Activated naive CD8-positive, alpha-beta T cell treated with anti-CD3 and anti-CD28 coated beads, Interleukin-2, amount 50 U/mL, for 24 hours (primary cell): Measurements from ENCODE around the gene CYB561.

Experiments used
- ATAC-seq: fragments of 150-1000 bp; cut with Tn5 transposase; one replicate; pipeline ENCODE4 v1.10.0; 2021
- DNase-seq: peaks from one replicate; pipeline ENCODE4 v3.0.0; 2021
- H3K27ac Mint-ChIP-seq: one replicate; pipeline ENCODE4 v1.8.0; 2021; ENCODE audit warnings: mild to moderate bottlenecking, mixed read lengths
- H3K27me3 Mint-ChIP-seq: one replicate; pipeline ENCODE4 v1.8.0; 2021; ENCODE audit warnings: mixed read lengths
- H3K36me3 Mint-ChIP-seq: one replicate; pipeline ENCODE4 v1.8.0; 2021; ENCODE audit warnings: low read depth, mixed read lengths
- H3K4me1 Mint-ChIP-seq: one replicate; pipeline ENCODE4 v1.8.0; 2021; ENCODE audit warnings: mixed read lengths
- H3K4me3 Mint-ChIP-seq: one replicate; pipeline ENCODE4 v1.8.0; 2021; ENCODE audit warnings: mild to moderate bottlenecking, moderate library complexity, mixed read lengths
- H3K9me3 Mint-ChIP-seq: one replicate; pipeline ENCODE4 v1.8.0; 2021; ENCODE audit warnings: mixed read lengths

Gene CYB561

DNA sequence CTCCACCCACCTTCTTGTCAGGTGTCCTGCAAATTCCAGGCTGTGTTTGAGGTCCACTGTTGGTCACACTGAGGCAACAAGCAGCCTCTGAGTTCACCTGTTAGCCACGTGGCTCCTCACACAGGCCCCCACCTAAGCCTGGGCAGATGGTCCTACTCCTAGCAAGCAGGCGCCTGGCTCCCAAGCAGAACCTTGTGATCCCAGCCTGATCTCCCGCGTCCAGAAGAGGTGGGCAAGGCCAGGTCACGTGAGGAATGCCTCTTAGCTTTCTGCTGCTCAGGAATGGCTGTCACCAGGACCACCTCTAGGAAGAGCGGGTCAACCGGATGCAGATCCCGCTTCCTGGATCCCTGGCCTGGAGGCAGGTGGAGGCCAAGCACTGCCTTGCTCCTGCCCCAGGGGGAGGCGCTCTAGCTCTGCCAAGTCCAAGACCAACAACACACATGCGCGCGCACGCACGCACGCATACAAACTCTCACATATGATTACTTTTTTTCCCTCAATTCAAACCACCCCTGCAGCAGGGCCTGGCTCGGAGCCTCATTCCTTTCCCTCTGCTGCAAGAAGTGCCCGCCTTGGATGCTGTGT, 9.5 kb downstream of the CYB561 start:
- H3K27ac Mint-ChIP-seq = no peak overlapping the region
- ATAC-seq (no peak), DNase-seq (no peak)
- no peaks in the 10 kb centered on the region for H3K27me3 Mint-ChIP-seq
- H3K4me1 Mint-ChIP-seq = peaks cover 34% of the 10 kb centered on the region
- H3K36me3 Mint-ChIP-seq = no peaks in the 10 kb centered on the region
- H3K9me3 Mint-ChIP-seq = no peaks in the 10 kb centered on the region
- no peak overlapping the region for H3K4me3 Mint-ChIP-seq

GRCh38 chr17:63435681-63436522, 10.2 kb downstream of the CYB561 start:
- no peaks in the 10 kb centered on the region for H3K36me3 Mint-ChIP-seq
- no peak overlapping the region for H3K27ac Mint-ChIP-seq
- no peaks in the 10 kb centered on the region for H3K27me3 Mint-ChIP-seq
- H3K4me3 Mint-ChIP-seq = no peak overlapping the region
- no peak for ATAC-seq
- no peaks in the 10 kb centered on the region for H3K9me3 Mint-ChIP-seq
- H3K4me1 Mint-ChIP-seq = peaks cover 34% of the 10 kb centered on the region
- DNase-seq = no peak

DNA sequence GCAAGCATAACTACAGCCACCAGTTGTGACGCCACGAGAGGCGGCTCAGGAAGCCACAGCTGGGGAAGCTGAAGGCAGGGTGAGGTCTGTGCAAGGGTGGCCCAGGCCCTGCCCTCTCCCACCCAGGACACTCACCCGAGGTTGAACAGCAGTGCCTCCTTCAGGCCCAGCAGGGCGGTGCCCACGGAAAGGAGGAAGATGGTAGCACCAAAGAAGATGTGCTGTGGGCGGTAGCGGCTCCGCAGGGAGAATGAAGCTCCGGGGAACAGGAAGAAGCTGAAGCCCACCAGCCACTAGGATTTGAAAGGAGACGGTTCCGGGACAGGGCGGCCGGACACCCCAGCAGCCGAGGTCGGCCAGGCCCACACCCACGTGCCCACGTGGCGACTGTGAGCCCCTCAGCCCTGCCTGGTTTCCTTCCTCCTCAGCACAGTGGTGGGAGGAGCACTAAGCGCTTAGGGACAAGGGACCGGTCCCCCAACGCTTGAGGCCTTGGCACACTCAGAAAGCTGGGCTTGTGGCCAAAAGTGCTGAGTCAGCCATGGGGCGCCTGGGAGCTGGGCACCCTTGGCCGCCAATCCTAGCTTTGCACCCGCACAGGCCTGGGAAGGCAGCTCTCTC, 11.0 kb downstream of the CYB561 start:
- ATAC-seq = no peak
- DNase-seq = no peak
- Mint-ChIP-seq H3K4me1 (peaks cover 29% of the 10 kb centered on the region), H3K27ac (no peak overlapping the region), H3K4me3 (no peak overlapping the region), H3K27me3 (no peaks in the 10 kb centered on the region), H3K9me3 (no peaks in the 10 kb centered on the region), H3K36me3 (no peaks in the 10 kb centered on the region)

DNA sequence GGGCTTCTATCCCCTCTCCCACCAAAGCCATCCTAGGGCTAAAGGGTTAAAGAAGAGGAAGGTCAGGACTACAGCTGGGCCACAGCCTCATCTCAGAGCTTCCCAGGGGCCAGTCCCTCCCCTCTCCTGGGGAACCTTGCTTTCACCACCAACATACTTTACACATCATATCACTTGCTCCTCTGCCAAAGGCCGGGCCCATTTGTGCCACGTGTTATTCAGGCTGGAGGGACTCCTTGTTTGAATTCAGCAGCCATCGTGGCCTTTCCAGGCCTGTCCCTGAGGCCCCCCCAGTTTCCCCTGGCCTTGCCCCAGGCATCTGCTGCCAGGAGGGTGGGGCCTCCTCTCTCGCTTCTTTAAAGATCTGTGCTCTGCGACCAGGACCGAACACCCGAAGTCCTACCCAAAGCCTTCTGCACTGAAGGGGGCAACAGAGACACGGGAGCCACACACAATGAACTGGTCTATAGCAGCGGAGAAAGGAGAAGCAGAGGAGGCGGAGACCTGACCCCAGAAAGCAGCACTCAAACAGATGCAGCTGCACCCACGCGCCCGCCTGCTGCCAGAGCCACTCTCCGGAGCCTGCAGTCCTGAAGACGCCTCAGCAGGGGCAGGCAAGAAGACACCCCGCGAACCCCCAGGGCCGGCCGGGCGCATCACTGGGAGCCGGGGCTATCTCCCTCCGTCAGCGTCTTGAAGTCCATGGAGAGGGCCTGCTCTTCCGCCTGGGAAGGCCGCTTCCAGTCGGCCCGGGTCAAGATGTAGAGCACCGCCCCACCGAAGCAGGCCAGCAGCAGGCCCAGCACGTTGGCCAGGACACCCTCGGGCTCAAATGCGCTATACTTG, 12.1 kb downstream of the CYB561 start:
- H3K27me3 Mint-ChIP-seq = no peaks in the 10 kb centered on the region
- DNase-seq = no peak
- peaks cover 20% of the 10 kb centered on the region for H3K4me1 Mint-ChIP-seq
- ATAC-seq = no peak
- H3K36me3 Mint-ChIP-seq = no peaks in the 10 kb centered on the region
- H3K4me3 Mint-ChIP-seq = no peak overlapping the region
- no peak overlapping the region for H3K27ac Mint-ChIP-seq
- no peaks in the 10 kb centered on the region for H3K9me3 Mint-ChIP-seq

DNA sequence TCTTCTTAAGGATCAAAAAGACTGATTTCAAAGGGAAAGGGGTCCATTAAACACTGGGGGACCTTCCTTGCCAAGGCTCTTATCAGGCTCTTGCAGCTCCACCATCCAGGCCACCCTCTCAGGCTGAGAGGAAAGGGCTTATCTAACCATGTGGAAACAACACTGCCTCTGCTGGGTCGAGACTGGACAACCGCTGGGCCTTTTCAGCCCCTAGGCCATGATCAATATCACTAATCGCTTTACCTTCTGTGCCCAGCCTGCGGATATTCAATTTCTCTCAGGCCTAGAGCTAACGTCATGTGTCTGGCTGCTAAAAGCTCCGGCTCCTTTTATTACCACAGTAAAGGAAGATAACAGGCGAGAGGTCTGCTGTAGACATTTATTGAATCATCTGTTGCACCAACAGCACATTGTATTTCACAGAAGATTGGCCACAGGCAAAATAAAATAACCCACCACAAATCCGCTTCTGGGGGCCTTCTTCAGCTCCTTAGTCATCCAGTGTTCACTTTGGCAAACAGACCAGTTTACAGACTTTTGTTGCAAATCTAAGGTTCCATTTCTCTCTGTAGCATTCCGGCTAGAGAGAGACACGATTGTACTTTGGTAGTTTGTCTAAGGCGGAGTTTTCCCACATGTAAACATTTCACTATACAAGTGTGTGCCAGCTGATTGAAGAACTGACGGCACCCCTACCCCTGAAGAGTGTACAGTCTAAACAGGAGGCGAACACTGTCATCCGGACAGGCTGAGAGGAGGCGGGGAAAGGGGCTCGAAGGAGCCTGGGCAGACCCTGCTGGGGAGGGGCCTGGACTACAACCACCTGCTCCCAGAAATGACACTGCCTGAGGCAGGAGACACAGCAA, 13.9 kb downstream of the CYB561 start:
- DNase-seq (no peak), ATAC-seq (no peak)
- H3K4me1 Mint-ChIP-seq = peaks cover 31% of the 10 kb centered on the region
- no peak overlapping the region for H3K27ac Mint-ChIP-seq
- no peaks in the 10 kb centered on the region for H3K9me3 Mint-ChIP-seq
- H3K36me3 Mint-ChIP-seq = no peaks in the 10 kb centered on the region
- H3K4me3 Mint-ChIP-seq = no peak overlapping the region
- no peaks in the 10 kb centered on the region for H3K27me3 Mint-ChIP-seq

DNA sequence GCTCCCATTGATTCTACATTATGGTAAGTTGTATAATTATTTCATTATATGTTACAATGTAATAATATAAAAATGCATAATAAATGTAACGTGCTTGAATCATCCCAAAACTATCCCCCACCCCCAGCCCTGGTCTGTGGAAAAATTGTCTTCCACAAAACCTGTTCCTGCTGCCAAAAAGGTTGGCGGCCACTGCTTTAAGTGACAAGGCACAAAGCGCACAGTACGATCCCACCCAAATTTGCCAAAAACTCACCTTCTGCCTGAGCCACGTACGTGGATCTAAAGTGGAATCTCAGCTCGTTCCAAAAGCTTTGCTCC, 14.5 kb downstream of the CYB561 start:
- no peak for DNase-seq
- no peaks in the 10 kb centered on the region for H3K36me3 Mint-ChIP-seq
- H3K27ac Mint-ChIP-seq = no peak overlapping the region
- H3K4me3 Mint-ChIP-seq = no peak overlapping the region
- no peaks in the 10 kb centered on the region for H3K27me3 Mint-ChIP-seq
- ATAC-seq = no peak
- no peaks in the 10 kb centered on the region for H3K9me3 Mint-ChIP-seq
- H3K4me1 Mint-ChIP-seq = peaks cover 37% of the 10 kb centered on the region

GRCh38 chr17:63430223-63430622, 15.9 kb downstream of the CYB561 start:
- Mint-ChIP-seq H3K9me3 (no peaks in the 10 kb centered on the region), H3K27me3 (no peaks in the 10 kb centered on the region), H3K36me3 (no peaks in the 10 kb centered on the region), H3K4me1 (peaks cover 36% of the 10 kb centered on the region), H3K4me3 (no peak overlapping the region), H3K27ac (no peak overlapping the region)
- DNase-seq = no peak
- ATAC-seq = no peak

GRCh38 chr17:63429766-63430165, 16.3 kb downstream of the CYB561 start:
- Mint-ChIP-seq H3K27ac (no peak overlapping the region), H3K36me3 (no peaks in the 10 kb centered on the region), H3K27me3 (no peaks in the 10 kb centered on the region), H3K4me3 (no peak overlapping the region), H3K9me3 (no peaks in the 10 kb centered on the region), H3K4me1 (peaks cover 33% of the 10 kb centered on the region)
- no peak for DNase-seq
- no peak for ATAC-seq

- Mint-ChIP-seq H3K27ac (no peak overlapping the region), H3K27me3 (no peaks in the 10 kb centered on the region), H3K4me3 (no peak overlapping the region), H3K9me3 (no peaks in the 10 kb centered on the region), H3K4me1 (peaks cover 20% of the 10 kb centered on the region), H3K36me3 (no peaks in the 10 kb centered on the region)
- DNase-seq = no peak
- ATAC-seq = no peak
These were observed 19.2 kb downstream of the CYB561 start for GRCh38 chr17:63426917-63427308.

DNA sequence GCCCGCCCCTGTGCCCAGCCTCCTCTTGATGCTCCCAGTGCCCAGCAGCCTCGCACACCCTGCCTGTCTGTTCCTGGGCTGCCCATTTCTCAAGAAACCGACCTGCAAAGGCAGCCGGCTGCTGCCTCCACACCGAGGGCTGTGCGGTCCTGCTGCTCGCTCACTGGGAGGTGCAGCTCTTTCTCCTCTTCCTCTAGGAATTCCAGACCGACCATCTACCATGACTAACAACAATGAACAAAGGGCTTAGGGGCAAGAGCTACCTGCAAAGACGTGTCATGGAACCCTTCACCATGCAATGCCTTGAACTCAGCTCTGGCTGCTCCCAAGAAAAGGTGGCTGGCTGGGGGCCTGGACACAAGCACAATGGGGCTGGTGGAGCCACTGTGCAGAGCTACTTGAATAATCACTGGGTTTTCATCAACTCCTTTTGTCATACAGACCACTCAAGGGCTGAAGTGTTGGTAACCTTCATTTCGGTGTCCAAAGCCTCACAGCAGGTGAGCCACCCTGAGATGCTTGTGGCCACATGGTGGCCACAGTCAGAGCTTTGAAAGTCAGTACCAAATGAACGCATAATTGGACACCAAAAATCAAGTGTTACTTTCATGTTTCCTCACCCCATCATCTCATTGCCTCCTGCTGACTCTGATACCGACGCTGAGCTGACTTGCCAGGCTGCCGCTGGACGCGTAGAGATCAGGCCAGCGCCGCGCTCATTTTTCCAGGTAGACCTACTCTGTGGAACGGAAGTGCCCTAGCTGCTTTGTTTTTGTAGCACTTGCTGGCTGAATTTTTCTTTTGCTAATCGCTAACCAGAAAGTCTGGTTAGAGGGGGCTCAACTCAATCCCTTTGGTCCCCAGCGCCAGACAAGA, 19.8 kb downstream of the CYB561 start:
- Mint-ChIP-seq H3K4me3 (no peak overlapping the region), H3K9me3 (no peaks in the 10 kb centered on the region), H3K27ac (no peak overlapping the region), H3K4me1 (peaks cover 20% of the 10 kb centered on the region), H3K36me3 (no peaks in the 10 kb centered on the region), H3K27me3 (no peaks in the 10 kb centered on the region)
- no peak for ATAC-seq
- no peak for DNase-seq

DNA sequence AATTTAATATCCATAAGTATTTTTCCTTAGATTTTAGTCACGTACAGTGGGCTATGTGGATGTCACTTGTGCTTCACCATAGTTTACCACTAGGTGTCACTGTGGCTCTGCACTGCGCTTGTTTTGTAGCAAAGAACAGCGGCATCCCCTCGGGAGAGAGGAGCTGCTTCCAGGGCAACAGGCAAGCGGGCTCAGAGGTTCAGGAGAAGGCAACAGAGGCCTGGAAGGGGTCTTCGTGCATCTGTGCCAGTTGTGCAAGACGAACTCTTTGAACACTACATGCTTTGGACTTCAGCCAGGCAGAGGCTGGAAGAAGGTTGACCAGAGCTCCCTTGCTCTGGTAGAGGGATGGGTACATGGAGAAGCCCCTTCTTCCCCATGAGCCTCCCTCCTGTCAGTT, 20.6 kb downstream of the CYB561 start:
- peaks cover 22% of the 10 kb centered on the region for H3K4me1 Mint-ChIP-seq
- no peak overlapping the region for H3K4me3 Mint-ChIP-seq
- peak; percentile 75 for ATAC-seq
- H3K27ac Mint-ChIP-seq = no peak overlapping the region
- DNase-seq = peak; percentile 73
- H3K27me3 Mint-ChIP-seq = no peaks in the 10 kb centered on the region
- no peaks in the 10 kb centered on the region for H3K36me3 Mint-ChIP-seq
- H3K9me3 Mint-ChIP-seq = no peaks in the 10 kb centered on the region

- no peaks in the 10 kb centered on the region for H3K9me3 Mint-ChIP-seq
- no peaks in the 10 kb centered on the region for H3K36me3 Mint-ChIP-seq
- H3K4me1 Mint-ChIP-seq = peaks cover 35% of the 10 kb centered on the region
- ATAC-seq = no peak
- H3K27me3 Mint-ChIP-seq = no peaks in the 10 kb centered on the region
- H3K27ac Mint-ChIP-seq = no peak overlapping the region
- no peak for DNase-seq
- H3K4me3 Mint-ChIP-seq = no peak overlapping the region
These were observed 22.1 kb downstream of the CYB561 start for GRCh38 chr17:63423963-63424362.

- Mint-ChIP-seq H3K27me3 (no peaks in the 10 kb centered on the region), H3K9me3 (no peaks in the 10 kb centered on the region), H3K36me3 (no peaks in the 10 kb centered on the region), H3K4me3 (no peak overlapping the region), H3K4me1 (peaks cover 33% of the 10 kb centered on the region), H3K27ac (no peak overlapping the region)
- DNase-seq = no peak
- ATAC-seq = no peak
These were observed 22.7 kb downstream of the CYB561 start for GRCh38 chr17:63423251-63423950.
